OCI-LY1 (cell line): Measurements from ENCODE around the gene GASK1A.

ENCODE experiments used
- EZH2 ChIP-seq: fragments of 200-600 bp; sonication (generic), shearing (Covaris generic); IDR thresholded peaks from 2 replicates; pipeline ENCODE4 v1.8.0; 2017; ENCODE audit warnings: borderline replicate concordance, mixed run types, mild to moderate bottlenecking, antibody characterized with exemption, low read length, moderate library complexity, mixed read lengths
- TF ChIP-seq, protein P1 (sequence below): fragments of 200-600 bp; sonication (generic), shearing (Covaris generic); IDR thresholded peaks from 2 replicates; pipeline ENCODE4 v1.5.1; 2017; ENCODE audit warnings: mild to moderate bottlenecking, antibody characterized with exemption, low read length, moderate library complexity, mixed read lengths

DNA sequence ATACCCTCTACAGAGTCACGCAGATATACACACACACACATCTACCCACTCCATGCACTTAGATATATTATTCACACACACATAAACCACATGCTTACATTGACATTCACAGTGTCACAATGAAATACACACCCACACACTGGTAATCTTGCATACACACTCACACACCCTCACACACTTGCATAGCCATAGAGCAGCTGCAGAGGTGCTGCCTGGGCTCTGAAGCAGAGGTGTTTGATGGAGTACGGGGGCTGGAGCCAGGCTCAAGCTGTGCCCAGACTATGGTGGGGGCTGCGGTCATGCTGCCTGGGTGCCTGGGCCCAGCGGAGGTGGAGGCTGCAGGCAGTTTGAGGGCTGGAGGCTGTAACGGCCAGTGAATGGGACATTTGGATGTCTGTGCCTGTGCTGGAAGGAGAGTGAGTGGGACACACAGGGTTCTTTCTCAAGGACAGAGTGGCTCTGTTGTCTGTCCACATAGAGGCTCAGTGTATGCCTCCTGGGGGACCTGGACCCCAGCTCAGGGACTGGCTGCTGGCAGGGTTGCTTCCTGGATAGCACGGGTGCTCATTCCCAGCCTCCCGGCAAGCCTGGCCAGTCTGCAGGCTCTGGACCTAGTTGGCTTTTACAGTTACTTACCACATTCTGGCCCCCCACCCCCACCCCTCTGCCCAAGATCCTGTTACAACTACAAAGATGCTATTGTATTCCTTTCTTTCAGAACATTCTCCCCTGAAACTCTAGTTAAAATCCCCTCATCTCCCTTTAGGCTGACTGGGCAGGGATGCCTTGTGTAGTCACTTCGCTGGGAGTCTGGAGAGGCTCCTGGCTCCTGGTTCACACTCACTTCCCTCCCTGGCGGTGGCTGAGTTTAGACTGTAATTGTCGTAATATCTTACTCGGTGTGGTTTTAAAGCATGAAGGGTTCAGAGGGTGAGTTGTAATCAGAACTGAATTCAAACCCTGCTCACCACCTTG lies 12.5 kb downstream of the GASK1A start:
- TF ChIP-seq, protein P1, sequence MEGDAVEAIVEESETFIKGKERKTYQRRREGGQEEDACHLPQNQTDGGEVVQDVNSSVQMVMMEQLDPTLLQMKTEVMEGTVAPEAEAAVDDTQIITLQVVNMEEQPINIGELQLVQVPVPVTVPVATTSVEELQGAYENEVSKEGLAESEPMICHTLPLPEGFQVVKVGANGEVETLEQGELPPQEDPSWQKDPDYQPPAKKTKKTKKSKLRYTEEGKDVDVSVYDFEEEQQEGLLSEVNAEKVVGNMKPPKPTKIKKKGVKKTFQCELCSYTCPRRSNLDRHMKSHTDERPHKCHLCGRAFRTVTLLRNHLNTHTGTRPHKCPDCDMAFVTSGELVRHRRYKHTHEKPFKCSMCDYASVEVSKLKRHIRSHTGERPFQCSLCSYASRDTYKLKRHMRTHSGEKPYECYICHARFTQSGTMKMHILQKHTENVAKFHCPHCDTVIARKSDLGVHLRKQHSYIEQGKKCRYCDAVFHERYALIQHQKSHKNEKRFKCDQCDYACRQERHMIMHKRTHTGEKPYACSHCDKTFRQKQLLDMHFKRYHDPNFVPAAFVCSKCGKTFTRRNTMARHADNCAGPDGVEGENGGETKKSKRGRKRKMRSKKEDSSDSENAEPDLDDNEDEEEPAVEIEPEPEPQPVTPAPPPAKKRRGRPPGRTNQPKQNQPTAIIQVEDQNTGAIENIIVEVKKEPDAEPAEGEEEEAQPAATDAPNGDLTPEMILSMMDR, result no peak
- TF ChIP-seq EZH2, result no peak
